Gastroesophageal sphincter (tissue), 3 donors: ENCODE data around the gene SMOC1.

Source experiments
- CTCF ChIP-seq, 4 experiments: fragments of 200-600 bp in 2 of 4; fragments of 450-650 bp in 2 of 4; sonication (generic) in 1 of 4; IDR thresholded peaks; one replicate each; pipeline ENCODE4 v1.5.1; 2017 to 2019; ENCODE audit warnings: antibody characterized with exemption in 4 of 4, mild to moderate bottlenecking in 2 of 4, moderate library complexity in 2 of 4
- EP300 ChIP-seq: sonication (generic); formaldehyde crosslinking; IDR thresholded peaks from one replicate; pipeline ENCODE4 v1.6.1; 2017; ENCODE audit warnings: antibody characterized with exemption, mild to moderate bottlenecking
- POLR2A ChIP-seq, 2 donors: fragments of 450-650 bp; IDR thresholded peaks; one replicate each; pipeline ENCODE4 v1.6.1; 2017; ENCODE audit warnings: antibody characterized with exemption in 2 of 2, mild to moderate bottlenecking in 2 of 2, moderate library complexity in 1 of 2
- POLR2AphosphoS5 ChIP-seq: sonication (generic); formaldehyde crosslinking; IDR thresholded peaks from one replicate; pipeline ENCODE4 v1.6.1; 2017; ENCODE audit warnings: antibody characterized with exemption

GRCh38 chr14:70018713-70019211 is 139.5 kb downstream of the SMOC1 start:
- no peak for TF ChIP-seq CTCF (IDR thresholded peaks at IDR 0.05)
- no peak for TF ChIP-seq POLR2AphosphoS5
- no peak for TF ChIP-seq EP300
- TF ChIP-seq POLR2A (IDR thresholded peaks at IDR 0.05): no peak
